Ovary (tissue), 9 donors: Measurements from ENCODE around the gene RAVER2. TPM values are rescaled to one million over a fixed set of nuclear protein-coding genes. Genes with fewer than 3 reads are reported as not detected.

ENCODE experiments used
- DNase-seq, 5 donors: peaks; one replicate each; pipeline ENCODE4 v3.0.0-alpha.2; 2019 to 2020
- H3K27ac ChIP-seq, 2 donors: fragments of 200-600 bp; one replicate each; pipeline versions ENCODE4 v1.5.1 to v1.8.0; 2019 to 2022
- H3K27me3 ChIP-seq: fragments of 200-600 bp; one replicate; pipeline ENCODE4 v1.8.0; 2022
- H3K36me3 ChIP-seq: fragments of 200-600 bp; sonication (generic); one replicate; pipeline ENCODE4 v1.5.1; 2019
- H3K4me1 ChIP-seq: one replicate; pipeline ENCODE4 v1.8.1; 2013; ENCODE audit warnings: mild to moderate bottlenecking, moderate library complexity; ENCODE audit not compliant: insufficient read depth
- H3K4me3 ChIP-seq: fragments of 200-600 bp; sonication (generic); one replicate; pipeline ENCODE4 v1.5.1; 2017
- H3K9me3 ChIP-seq, 2 donors: fragments of 200-600 bp in 1 of 2; sonication (generic) in 1 of 2; one replicate each; pipeline versions ENCODE4 v1.5.1 to v1.8.1; 2013 to 2019; ENCODE audit warnings: mild to moderate bottlenecking in 1 of 2, moderate library complexity in 1 of 2
- EP300 ChIP-seq: sonication (generic); formaldehyde crosslinking; IDR thresholded peaks from one replicate; pipeline ENCODE4 v1.6.1; 2017; ENCODE audit warnings: antibody characterized with exemption
- POLR2A ChIP-seq: fragments of 450-650 bp; IDR thresholded peaks from one replicate; pipeline ENCODE4 v1.6.1; 2017; ENCODE audit warnings: antibody characterized with exemption, mild to moderate bottlenecking, moderate library complexity
- WGBS, 3 donors: extraction: QIAGEN DNeasy Blood & Tissue Kit in 1 of 3; methylation state at CpG; one replicate each; pipeline versions ENCODE4 v1.1.5 to v1.1.7; 2013 to 2017; 5-methylcytosine and 5-hydroxymethylcytosine counted together
- intact Hi-C, 4 donors: fragments of 100-400 bp; cut with DNase I; formaldehyde crosslinking; loops; one replicate each; pipeline versions ENCODE4 v1.11.0 to v1.15.1; 2022 to 2023
- polyA plus RNA-seq, 2 donors: library from polyadenylated mRNA; stranded (reverse); fragments of 200-250 nt in 1 of 2; fragments of 350-450 nt in 1 of 2; fragmentation: Illumina TruSeq in 1 of 2; extraction: RNeasy Lipid Tissue Mini Kit (QIAGEN cat#74804) in 1 of 2; gene quantifications; one replicate each; pipeline ENCODE4 v1.2.3, GENCODE V29; 2013 to 2014
- total RNA-seq, 7 donors: library from RNA; depleted of rRNA in 2 of 7; stranded (reverse); fragments of >200 nt in 2 of 7; fragmentation: NEBNext Ultra II Directional in 3 of 7; extraction: Animal tissue kit (Norgen Biotek cat#: 25700) in 3 of 7; gene quantifications; one replicate each; pipeline versions ENCODE4 v1.1.0 to v1.2.4, GENCODE V29; 2016 to 2023
- TF ChIP-seq, protein P1 (sequence below), 3 donors: fragments of 450-650 bp in 2 of 3; fragments of 200-600 bp in 1 of 3; IDR thresholded peaks; one replicate each; pipeline versions ENCODE4 v1.5.1 to v1.8.0; 2016 to 2022; ENCODE audit warnings: antibody characterized with exemption in 3 of 3, mild to moderate bottlenecking in 1 of 3
- donor health status: DM: no; HTN: no; CAD: no; lungs with moderate emphysema.
- donor health status: DM: no; HTN: no; CAD: no.
- donor health status: Bipolar disorder and iron deficiency.
- donor health status: DM: yes; HTN: yes; CAD: no.
- donor health status: DM: no; HTN: no; CAD: no.
- donor health status: DM: yes; HTN: yes; CAD: no.

Gene RAVER2
- total and polyA plus RNA-seq, 9 donors = 5.0 to 10.7 (median 7.9) TPM

DNA sequence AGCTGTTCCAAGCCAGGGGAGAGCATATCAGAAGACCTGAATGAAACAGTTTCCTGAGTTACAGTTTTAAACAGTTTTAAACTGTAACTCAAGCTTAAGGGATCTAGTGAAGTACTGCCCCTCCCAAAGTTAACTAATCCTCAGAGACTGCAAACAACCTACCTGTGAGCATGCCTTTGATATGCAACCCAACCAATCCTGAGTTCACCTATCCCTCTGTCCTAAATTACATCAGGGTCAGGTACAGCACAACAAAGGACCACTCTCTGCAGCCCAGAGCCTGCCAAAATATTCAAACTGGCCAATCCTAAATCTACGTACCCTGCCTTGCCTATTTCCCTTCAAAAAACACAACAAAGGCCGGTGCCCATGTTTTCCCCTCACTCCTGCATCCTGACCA lies 32.8 kb upstream of the RAVER2 start:
- no peaks in the 10 kb centered on the region for H3K27me3 ChIP-seq
- no peak overlapping the region for H3K4me3 ChIP-seq
- TF ChIP-seq, protein P1, sequence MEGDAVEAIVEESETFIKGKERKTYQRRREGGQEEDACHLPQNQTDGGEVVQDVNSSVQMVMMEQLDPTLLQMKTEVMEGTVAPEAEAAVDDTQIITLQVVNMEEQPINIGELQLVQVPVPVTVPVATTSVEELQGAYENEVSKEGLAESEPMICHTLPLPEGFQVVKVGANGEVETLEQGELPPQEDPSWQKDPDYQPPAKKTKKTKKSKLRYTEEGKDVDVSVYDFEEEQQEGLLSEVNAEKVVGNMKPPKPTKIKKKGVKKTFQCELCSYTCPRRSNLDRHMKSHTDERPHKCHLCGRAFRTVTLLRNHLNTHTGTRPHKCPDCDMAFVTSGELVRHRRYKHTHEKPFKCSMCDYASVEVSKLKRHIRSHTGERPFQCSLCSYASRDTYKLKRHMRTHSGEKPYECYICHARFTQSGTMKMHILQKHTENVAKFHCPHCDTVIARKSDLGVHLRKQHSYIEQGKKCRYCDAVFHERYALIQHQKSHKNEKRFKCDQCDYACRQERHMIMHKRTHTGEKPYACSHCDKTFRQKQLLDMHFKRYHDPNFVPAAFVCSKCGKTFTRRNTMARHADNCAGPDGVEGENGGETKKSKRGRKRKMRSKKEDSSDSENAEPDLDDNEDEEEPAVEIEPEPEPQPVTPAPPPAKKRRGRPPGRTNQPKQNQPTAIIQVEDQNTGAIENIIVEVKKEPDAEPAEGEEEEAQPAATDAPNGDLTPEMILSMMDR (IDR thresholded peaks at IDR 0.05) = no peak
- TF ChIP-seq POLR2A (no peak), EP300 (no peak)
- H3K36me3 ChIP-seq = no peaks in the 10 kb centered on the region
- DNase-seq = no peak
- H3K27ac ChIP-seq = no peak overlapping the region
- no peaks in the 10 kb centered on the region for H3K9me3 ChIP-seq
- intact Hi-C loops = no loop called here
- 76 to 83% (median 82%) methylated on average over 2 of the region's 2 CpGs for WGBS, 3 donors
- no peaks in the 10 kb centered on the region for H3K4me1 ChIP-seq

DNA sequence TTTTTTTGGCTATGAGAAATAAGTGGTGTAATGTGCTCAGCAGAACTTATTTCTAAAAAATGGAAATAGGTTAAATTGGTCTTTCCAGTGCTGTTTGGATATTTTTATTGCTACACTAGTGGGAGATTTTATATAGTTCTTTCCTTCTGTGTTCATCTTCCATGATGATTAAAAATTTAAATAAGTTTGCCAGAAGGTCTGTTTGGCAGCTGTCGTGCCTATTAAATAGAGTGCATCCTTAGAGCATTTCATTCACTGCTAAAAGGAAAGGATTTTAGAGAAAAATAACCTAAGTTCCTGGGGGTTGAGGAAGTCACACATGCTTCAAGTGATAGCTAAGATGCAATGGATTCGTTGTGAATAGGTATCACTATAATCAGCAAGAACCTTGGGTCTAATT lies 29.7 kb upstream of the RAVER2 start:
- intact Hi-C loops = no loop called here
- H3K4me1 ChIP-seq = no peaks in the 10 kb centered on the region
- 50 to 67% (median 53%) methylated on average over 2 of the region's 2 CpGs for WGBS, 3 donors
- no peaks in the 10 kb centered on the region for H3K36me3 ChIP-seq
- no peaks in the 10 kb centered on the region for H3K9me3 ChIP-seq
- H3K27ac ChIP-seq = no peak overlapping the region
- no peak for TF ChIP-seq POLR2A
- TF ChIP-seq EP300 = no peak
- TF ChIP-seq, protein P1 (IDR thresholded peaks at IDR 0.05) = no peak
- no peaks in the 10 kb centered on the region for H3K27me3 ChIP-seq
- DNase-seq = no peak
- H3K4me3 ChIP-seq = no peak overlapping the region

DNA sequence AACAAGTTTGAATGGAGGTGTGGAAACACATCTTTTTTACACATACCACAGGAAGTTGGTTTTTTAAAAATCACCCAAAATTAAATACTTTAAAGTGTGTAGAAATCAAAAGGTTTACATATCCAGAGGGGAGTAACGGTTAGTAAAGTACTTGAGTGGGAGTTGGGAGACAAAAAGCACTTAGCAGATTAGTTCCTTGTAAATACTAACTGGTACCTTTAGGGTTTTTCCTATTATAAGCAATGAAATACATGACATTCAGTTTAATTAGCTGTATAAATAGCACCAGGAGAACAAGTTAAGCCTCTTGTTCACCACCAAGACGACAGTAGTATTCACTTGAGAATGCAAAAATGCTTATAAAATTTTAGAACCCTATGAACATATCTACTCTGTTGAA lies 23.7 kb upstream of the RAVER2 start:
- DNase-seq = no peak
- Histone ChIP-seq H3K9me3 (no peaks in the 10 kb centered on the region), H3K27ac (no peak overlapping the region), H3K36me3 (no peaks in the 10 kb centered on the region), H3K4me1 (no peaks in the 10 kb centered on the region), H3K27me3 (no peaks in the 10 kb centered on the region), H3K4me3 (no peak overlapping the region)
- 50 to 62% (median 52%) methylated on average over 2 of the region's 2 CpGs for WGBS, 3 donors
- no peak for TF ChIP-seq POLR2A
- TF ChIP-seq EP300 = no peak
- TF ChIP-seq, protein P1 (IDR thresholded peaks at IDR 0.05) = no peak
- intact Hi-C loops = no loop called here

DNA sequence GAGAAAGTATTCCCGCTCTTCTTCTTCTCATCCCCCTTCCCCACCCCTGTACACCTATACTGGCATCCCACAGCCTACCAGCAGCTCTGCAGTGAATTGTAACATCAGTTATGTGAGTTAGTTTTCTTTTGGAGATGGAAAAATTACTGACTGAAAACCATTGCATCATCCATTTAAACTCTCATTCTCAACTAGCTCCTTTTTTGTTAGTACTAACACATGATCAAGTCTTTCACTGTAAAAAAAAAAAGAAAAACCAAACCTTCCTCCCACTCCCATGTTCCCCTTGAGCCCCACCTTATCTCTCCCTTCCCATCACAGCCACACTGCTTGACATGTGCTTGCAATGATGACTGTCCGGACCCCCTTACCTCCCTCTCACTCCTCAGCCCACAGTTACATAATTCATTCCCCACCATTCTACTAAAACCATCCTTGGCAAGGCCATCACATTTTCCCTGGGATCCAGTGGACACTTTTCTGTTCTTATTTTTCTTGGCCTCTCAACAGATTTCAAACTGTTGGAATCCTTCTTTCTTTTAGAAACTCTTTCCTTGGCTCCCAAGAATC lies 23.2 kb upstream of the RAVER2 start:
- no peaks in the 10 kb centered on the region for H3K27me3 ChIP-seq
- TF ChIP-seq POLR2A (no peak), EP300 (no peak)
- TF ChIP-seq, protein P1 (IDR thresholded peaks at IDR 0.05) = no peak
- no peak overlapping the region for H3K4me3 ChIP-seq
- 67 to 72% (median 68%) methylated on average over 2 of the region's 2 CpGs for WGBS, 3 donors
- H3K4me1 ChIP-seq = no peaks in the 10 kb centered on the region
- no peaks in the 10 kb centered on the region for H3K36me3 ChIP-seq
- no peaks in the 10 kb centered on the region for H3K9me3 ChIP-seq
- no peak for DNase-seq
- intact Hi-C loops = no loop called here
- H3K27ac ChIP-seq = no peak overlapping the region
